Ovary (tissue), 9 donors: ENCODE data around the gene TMEM54. TPM values are rescaled to one million over a fixed set of nuclear protein-coding genes. Genes with fewer than 3 reads are reported as not detected.

Experiments
- DNase-seq, 5 donors: peaks; one replicate each; pipeline ENCODE4 v3.0.0-alpha.2; 2019 to 2020
- H3K27ac ChIP-seq, 2 donors: fragments of 200-600 bp; one replicate each; pipeline versions ENCODE4 v1.5.1 to v1.8.0; 2019 to 2022
- H3K27me3 ChIP-seq: fragments of 200-600 bp; one replicate; pipeline ENCODE4 v1.8.0; 2022
- H3K36me3 ChIP-seq: fragments of 200-600 bp; sonication (generic); one replicate; pipeline ENCODE4 v1.5.1; 2019
- H3K4me1 ChIP-seq: one replicate; pipeline ENCODE4 v1.8.1; 2013; ENCODE audit warnings: mild to moderate bottlenecking, moderate library complexity; ENCODE audit not compliant: insufficient read depth
- H3K4me3 ChIP-seq: fragments of 200-600 bp; sonication (generic); one replicate; pipeline ENCODE4 v1.5.1; 2017
- H3K9me3 ChIP-seq, 2 donors: fragments of 200-600 bp in 1 of 2; sonication (generic) in 1 of 2; one replicate each; pipeline versions ENCODE4 v1.5.1 to v1.8.1; 2013 to 2019; ENCODE audit warnings: mild to moderate bottlenecking in 1 of 2, moderate library complexity in 1 of 2
- EP300 ChIP-seq: sonication (generic); formaldehyde crosslinking; IDR thresholded peaks from one replicate; pipeline ENCODE4 v1.6.1; 2017; ENCODE audit warnings: antibody characterized with exemption
- POLR2A ChIP-seq: fragments of 450-650 bp; IDR thresholded peaks from one replicate; pipeline ENCODE4 v1.6.1; 2017; ENCODE audit warnings: antibody characterized with exemption, mild to moderate bottlenecking, moderate library complexity
- WGBS, 3 donors: extraction: QIAGEN DNeasy Blood & Tissue Kit in 1 of 3; methylation state at CpG; one replicate each; pipeline versions ENCODE4 v1.1.5 to v1.1.7; 2013 to 2017; 5-methylcytosine and 5-hydroxymethylcytosine counted together
- intact Hi-C, 4 donors: fragments of 100-400 bp; cut with DNase I; formaldehyde crosslinking; loops; one replicate each; pipeline versions ENCODE4 v1.11.0 to v1.15.1; 2022 to 2023
- polyA plus RNA-seq, 2 donors: library from polyadenylated mRNA; stranded (reverse); fragments of 200-250 nt in 1 of 2; fragments of 350-450 nt in 1 of 2; fragmentation: Illumina TruSeq in 1 of 2; extraction: RNeasy Lipid Tissue Mini Kit (QIAGEN cat#74804) in 1 of 2; gene quantifications; one replicate each; pipeline ENCODE4 v1.2.3, GENCODE V29; 2013 to 2014
- total RNA-seq, 7 donors: library from RNA; depleted of rRNA in 2 of 7; stranded (reverse); fragments of >200 nt in 2 of 7; fragmentation: NEBNext Ultra II Directional in 3 of 7; extraction: Animal tissue kit (Norgen Biotek cat#: 25700) in 3 of 7; gene quantifications; one replicate each; pipeline versions ENCODE4 v1.1.0 to v1.2.4, GENCODE V29; 2016 to 2023
- TF ChIP-seq, protein P1 (sequence below), 3 donors: fragments of 450-650 bp in 2 of 3; fragments of 200-600 bp in 1 of 3; IDR thresholded peaks; one replicate each; pipeline versions ENCODE4 v1.5.1 to v1.8.0; 2016 to 2022; ENCODE audit warnings: antibody characterized with exemption in 3 of 3, mild to moderate bottlenecking in 1 of 3
- donor health status: DM: no; HTN: no; CAD: no; lungs with moderate emphysema.
- donor health status: DM: no; HTN: no; CAD: no.
- donor health status: Bipolar disorder and iron deficiency.
- donor health status: DM: yes; HTN: yes; CAD: no.
- donor health status: DM: no; HTN: no; CAD: no.
- donor health status: DM: yes; HTN: yes; CAD: no.

Gene TMEM54
- total and polyA plus RNA-seq, 9 donors: 0.85 to 64.0 (median 23.3) TPM

DNA sequence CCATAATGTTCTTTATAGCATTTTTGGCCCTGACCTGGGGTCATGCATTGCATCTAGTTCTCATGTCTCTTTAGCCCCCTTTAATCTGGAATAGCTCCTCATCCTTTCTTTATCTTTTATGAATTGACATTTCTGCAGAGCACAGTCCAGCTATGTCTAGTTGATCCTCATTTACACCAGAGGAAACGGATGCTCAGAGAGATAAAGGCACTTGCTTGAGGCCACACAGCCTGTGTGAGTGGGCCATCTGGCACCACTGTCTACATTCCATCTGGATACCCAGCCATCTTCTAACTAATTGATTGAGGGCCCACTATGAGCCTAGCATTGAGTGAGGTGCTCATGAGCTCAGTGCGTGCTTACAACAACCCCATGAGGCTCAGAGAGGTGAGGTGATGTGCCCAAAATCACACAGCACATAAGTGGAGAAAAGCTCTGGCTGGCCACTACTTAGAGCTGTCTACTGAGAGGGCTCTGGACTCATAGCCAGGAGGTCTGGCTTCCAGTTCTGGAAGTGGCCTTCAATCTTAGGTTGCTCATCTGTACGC lies 11.4 kb downstream of the TMEM54 start:
- TF ChIP-seq POLR2A (no peak), EP300 (no peak)
- TF ChIP-seq, protein P1, sequence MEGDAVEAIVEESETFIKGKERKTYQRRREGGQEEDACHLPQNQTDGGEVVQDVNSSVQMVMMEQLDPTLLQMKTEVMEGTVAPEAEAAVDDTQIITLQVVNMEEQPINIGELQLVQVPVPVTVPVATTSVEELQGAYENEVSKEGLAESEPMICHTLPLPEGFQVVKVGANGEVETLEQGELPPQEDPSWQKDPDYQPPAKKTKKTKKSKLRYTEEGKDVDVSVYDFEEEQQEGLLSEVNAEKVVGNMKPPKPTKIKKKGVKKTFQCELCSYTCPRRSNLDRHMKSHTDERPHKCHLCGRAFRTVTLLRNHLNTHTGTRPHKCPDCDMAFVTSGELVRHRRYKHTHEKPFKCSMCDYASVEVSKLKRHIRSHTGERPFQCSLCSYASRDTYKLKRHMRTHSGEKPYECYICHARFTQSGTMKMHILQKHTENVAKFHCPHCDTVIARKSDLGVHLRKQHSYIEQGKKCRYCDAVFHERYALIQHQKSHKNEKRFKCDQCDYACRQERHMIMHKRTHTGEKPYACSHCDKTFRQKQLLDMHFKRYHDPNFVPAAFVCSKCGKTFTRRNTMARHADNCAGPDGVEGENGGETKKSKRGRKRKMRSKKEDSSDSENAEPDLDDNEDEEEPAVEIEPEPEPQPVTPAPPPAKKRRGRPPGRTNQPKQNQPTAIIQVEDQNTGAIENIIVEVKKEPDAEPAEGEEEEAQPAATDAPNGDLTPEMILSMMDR (IDR thresholded peaks at IDR 0.05): no peak
- Histone ChIP-seq H3K4me3 (no peak overlapping the region), H3K27ac (no peak overlapping the region), H3K4me1 (peaks cover 2% of the 10 kb centered on the region), H3K36me3 (no peaks in the 10 kb centered on the region), H3K27me3 (no peaks in the 10 kb centered on the region), H3K9me3 (no peaks in the 10 kb centered on the region)
- intact Hi-C loops: no loop called here
- 75 to 78% (median 76%) methylated on average over 3 of the region's 3 CpGs for WGBS, 3 donors
- DNase-seq: no peak

DNA sequence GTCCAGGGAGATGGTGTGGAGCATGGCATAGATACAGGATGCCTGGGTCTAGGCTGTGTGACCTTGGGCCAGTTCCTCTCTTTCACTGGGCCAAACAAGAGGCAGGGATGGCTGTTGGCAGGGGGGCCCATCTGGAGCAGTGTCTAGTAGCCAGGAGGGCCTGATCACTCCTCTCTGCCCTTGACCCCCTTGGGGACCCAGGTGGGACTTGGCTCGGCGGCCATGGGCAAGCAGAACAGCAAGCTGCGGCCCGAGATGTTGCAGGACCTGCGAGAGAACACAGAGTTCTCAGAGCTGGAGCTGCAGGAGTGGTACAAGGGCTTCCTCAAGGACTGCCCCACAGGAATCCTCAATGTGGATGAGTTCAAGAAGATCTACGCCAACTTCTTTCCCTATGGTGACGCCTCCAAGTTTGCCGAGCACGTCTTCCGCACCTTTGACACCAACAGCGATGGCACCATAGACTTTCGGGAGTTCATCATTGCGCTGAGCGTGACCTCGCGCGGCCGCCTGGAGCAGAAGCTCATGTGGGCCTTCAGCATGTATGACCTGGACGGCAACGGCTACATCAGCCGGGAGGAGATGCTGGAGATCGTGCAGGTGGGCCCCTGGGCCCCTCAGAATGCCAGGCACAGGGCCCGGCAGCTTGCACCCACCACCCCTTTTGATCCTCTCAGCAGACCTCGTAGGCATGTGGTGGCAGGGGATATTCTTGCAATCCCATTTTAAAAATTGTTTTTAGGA lies 12.3 kb downstream of the TMEM54 start:
- H3K27ac ChIP-seq: no peak overlapping the region
- peak in 1 of 5 donors; percentile 22 for DNase-seq
- WGBS, 3 donors: 88 to 93% (median 91%) methylated on average over 24 of the region's 24 CpGs
- H3K4me1 ChIP-seq: peaks cover 2% of the 10 kb centered on the region
- no peaks in the 10 kb centered on the region for H3K9me3 ChIP-seq
- TF ChIP-seq, protein P1 (IDR thresholded peaks at IDR 0.05): no peak
- TF ChIP-seq EP300 (no peak), POLR2A (no peak)
- no peaks in the 10 kb centered on the region for H3K36me3 ChIP-seq
- intact Hi-C loops: no loop called here
- no peaks in the 10 kb centered on the region for H3K27me3 ChIP-seq
- no peak overlapping the region for H3K4me3 ChIP-seq

DNA sequence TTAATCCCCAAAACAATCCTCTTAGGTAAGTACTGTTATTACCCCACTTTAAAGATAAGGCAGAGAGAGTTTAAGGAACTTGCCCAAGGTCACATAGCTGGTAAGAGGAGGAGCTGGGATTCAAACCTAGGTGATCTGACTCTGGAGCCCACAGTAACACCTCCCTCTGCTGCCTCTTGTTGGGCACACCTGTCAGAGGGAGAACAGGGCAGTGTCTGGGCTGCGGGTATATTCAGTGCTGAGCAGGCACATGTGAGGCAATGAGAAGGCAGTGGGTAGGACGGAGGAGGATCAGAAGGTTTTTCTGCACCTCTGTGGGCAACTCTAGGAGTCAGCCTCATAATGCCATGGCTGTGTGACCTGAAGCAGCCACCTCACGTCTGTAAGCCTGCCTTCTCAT lies 13.1 kb downstream of the TMEM54 start:
- TF ChIP-seq EP300: no peak
- TF ChIP-seq POLR2A: no peak
- TF ChIP-seq, protein P1 (IDR thresholded peaks at IDR 0.05): no peak
- DNase-seq: peak in 1 of 5 donors; percentile 11
- Histone ChIP-seq H3K9me3 (no peaks in the 10 kb centered on the region), H3K36me3 (no peaks in the 10 kb centered on the region), H3K4me1 (no peaks in the 10 kb centered on the region), H3K27me3 (no peaks in the 10 kb centered on the region), H3K4me3 (no peak overlapping the region), H3K27ac (no peak overlapping the region)
- WGBS, 3 donors: 81 to 90% (median 86%) methylated on average over 3 of the region's 3 CpGs
- intact Hi-C loops: no loop called here

DNA sequence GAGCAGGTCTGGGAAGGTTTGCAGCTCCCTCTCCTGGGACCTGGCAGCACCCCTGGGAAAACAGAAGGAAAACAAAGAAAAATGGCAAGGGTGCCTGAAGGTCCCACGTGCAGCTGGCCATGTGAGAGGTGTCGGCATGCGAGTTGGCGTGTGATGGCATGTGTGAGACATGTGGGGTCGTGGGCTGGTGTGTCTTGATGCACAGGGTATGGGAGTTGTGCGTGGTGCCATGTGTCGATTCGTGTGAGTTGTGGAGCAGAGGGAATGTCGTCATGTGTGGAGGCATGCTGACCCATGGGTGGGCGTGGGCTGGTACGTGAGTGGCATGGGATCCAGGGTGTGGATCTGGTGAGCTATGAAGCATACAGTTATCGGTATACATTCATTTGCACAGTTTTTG lies 13.6 kb downstream of the TMEM54 start:
- H3K27me3 ChIP-seq: no peaks in the 10 kb centered on the region
- 81 to 84% (median 82%) methylated on average over 12 of the region's 12 CpGs for WGBS, 3 donors

More for the DNA sequence above, 13.6 kb downstream of the TMEM54 start:
- TF ChIP-seq, protein P1 (IDR thresholded peaks at IDR 0.05): no peak
- peak in 1 of 5 donors; percentile 21 for DNase-seq
- no peak overlapping the region for H3K27ac ChIP-seq
- no peaks in the 10 kb centered on the region for H3K4me1 ChIP-seq
- no peaks in the 10 kb centered on the region for H3K36me3 ChIP-seq
- intact Hi-C loops: no loop called here
- H3K9me3 ChIP-seq: no peaks in the 10 kb centered on the region
- no peak overlapping the region for H3K4me3 ChIP-seq
